ENCODE results near the gene CFAP126.

GRCh38 chr1:161373442-161373841 lies 5.8 kb upstream of the CFAP126 start:
- TF ChIP-seq CTCF (IDR thresholded peaks at IDR 0.05 in 8 of 11, conservative IDR thresholded peaks at IDR 0.05 in 3 of 11), result no peak
- no peak for TF ChIP-seq POLR2A (IDR thresholded peaks at IDR 0.05)
- no peak for TF ChIP-seq POLR2AphosphoS5 (IDR thresholded peaks at IDR 0.05)
